GM15510 (cell line): ENCODE data around the gene CKMT1B.
"Not testable (repeated sequence)": the region's sequence is repeated elsewhere in the genome, so short reads cannot be mapped to it uniquely, and the experiment has no call there.

ENCODE experiments used
- POLR2A ChIP-seq: IDR thresholded peaks from 3 replicates; pipeline ENCODE4 v1.6.1; 2011; ENCODE audit warnings: borderline replicate concordance; ENCODE audit not compliant: insufficient read length; ENCODE audit errors: extremely low read depth

Gene CKMT1B

GRCh38 chr15:43593328-43594190, at the start of gene CKMT1B:
CKMT1B (plus strand) TSS chr15:43594027; CDS start chr15:43594219, 192 bp downstream.
- not testable (repeated sequence) for TF ChIP-seq POLR2A

DNA sequence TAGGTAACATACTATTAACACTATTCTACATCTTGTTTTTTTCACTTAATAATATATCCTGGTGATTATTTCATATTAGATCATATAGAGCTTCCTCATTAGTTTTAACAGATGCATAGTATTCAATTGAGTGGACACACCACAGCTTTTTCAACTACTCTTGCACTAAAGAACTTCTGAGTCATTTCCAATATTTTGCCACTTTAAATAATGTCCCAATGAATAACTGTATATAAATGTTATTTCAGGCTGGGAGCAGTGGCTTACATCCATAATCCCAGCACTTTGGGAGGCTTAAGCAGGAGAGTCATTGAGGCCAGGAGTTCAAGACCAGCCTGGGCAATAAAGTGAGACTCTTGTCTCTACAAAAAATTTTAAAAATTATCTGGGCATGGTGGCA, 49.6 kb upstream of the CKMT1B start:
- TF ChIP-seq POLR2A: no peak

DNA sequence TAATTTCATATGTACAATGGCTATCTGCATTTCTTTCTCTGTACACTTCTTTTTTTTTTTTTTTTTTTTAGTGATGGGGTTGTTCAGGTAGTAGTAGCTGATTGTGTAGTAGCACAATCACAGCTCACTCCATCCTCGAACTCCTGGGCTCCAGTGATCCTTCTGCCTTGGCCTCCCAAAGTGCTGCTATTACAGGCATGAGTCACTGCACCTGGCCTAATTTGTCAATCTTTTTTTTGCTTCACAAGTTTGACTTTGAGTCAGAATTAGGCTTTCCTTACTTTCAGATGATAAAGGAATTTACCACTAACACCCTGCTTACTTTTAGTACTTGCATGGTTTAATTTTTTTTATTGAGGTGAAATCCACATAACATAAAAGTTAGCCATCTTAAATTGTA, 48.4 kb upstream of the CKMT1B start:
- TF ChIP-seq POLR2A: no peak

DNA sequence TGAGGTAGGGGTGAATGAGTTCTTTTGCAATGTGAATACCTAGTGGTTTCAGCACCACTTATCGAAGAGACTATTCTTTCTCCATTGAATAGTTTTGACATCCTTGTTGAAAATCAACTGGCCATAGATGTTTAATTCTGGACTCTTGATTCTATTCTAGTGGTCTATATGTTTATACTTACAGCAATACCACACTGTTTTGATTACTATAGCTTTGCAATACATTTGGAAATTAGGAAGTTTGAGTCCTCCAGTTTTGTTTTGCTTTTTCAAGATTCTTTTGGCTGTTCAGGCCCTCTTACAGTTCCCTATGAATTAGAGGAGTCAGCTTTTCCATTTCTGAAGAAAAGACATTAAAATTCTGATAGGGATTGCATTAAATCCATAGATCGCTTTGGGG, 46.3 kb upstream of the CKMT1B start:
- TF ChIP-seq POLR2A: no peak

- TF ChIP-seq POLR2A: no peak
Observed at GRCh38 chr15:43550527-43551363, 43.1 kb upstream of the CKMT1B start.

- no peak for TF ChIP-seq POLR2A
Observed at GRCh38 chr15:43552256-43552655, 41.6 kb upstream of the CKMT1B start.

DNA sequence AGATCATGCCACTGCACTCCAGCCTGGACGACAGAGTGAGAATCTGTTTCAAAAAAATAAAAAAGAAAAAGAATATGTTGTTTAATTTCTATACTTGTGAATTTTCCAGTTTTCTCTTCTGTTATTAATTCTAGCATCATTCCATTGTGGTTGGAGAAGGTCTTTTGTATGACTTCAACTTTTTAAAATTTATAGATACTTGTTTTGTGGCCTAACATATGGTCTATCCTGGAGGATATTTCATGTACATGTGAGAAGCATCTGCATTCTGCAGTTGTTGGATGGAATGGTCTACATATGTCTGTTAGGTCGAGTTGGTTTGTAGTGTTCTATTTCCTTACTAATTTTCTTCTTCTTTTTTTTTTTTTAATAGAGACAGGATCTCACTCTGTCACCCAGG, 40.8 kb upstream of the CKMT1B start:
- no peak for TF ChIP-seq POLR2A

GRCh38 chr15:43589778-43590466, 3.9 kb upstream of the CKMT1B start, which contains the start of gene PPIP5K1:
PPIP5K1 (minus strand) TSS chr15:43590208; CDS start chr15:43584504, 5,704 bp downstream.
- TF ChIP-seq POLR2A: not testable (repeated sequence)

GRCh38 chr15:43618700-43619099, 24.9 kb downstream of the CKMT1B start, which contains the start of gene STRC:
STRC (minus strand) TSS chr15:43618800; CDS start chr15:43618722, 78 bp downstream.
- not testable (repeated sequence) for TF ChIP-seq POLR2A

DNA sequence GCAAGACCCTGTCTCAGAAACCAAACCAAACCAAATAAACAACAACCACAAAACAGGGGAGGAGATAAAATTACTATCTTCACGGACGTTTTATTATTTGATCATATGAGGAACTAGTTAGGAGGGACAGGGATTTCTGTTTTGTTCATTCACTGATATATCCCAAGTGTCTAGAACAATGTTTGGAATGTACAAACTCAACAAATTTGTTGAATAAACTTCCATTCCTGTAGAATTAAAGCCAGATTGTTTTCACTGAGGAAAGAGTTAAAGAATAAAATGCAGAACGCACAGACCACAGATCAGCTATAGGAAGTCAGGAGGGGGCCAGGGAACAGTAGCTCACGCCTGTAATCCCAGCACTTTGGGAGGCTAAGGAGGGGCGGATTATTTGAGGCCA, 31.3 kb downstream of the CKMT1B start:
- no peak for TF ChIP-seq POLR2A
